GM19463 (cell line): ENCODE results near the gene AQP2.

Experiments
- ATAC-seq: cut with Tn5 transposase; IDR thresholded peaks from one replicate; pipeline ENCODE4 v1.9.1; 2021; ENCODE audit warnings: mild to moderate bottlenecking, moderate library complexity; ENCODE audit not compliant: unreplicated experiment

AQP2 gene

GRCh38 chr12:49939707-49940106 lies 10.8 kb upstream of the AQP2 start:
- no peak for ATAC-seq

- ATAC-seq = no peak
These were observed 8.7 kb upstream of the AQP2 start for GRCh38 chr12:49941556-49942511.

DNA sequence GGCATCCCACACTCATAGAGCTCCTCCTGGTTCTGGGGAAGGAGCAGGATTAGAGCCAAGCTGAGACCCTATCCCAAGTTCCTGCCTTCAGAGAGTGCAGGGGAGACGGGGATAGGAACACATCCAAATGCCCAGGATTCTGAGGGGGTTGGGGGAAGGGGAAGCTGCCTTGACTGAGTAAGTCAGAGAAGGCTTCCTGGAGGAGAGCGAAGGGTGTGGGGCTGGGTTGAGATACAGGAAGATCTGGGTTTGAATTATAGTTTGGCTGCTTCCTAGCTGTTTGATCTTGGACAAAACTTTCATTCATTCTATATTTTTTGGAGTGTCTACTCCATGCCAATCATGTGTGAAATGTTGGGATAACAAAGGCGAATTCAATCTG lies 8.0 kb upstream of the AQP2 start:
- ATAC-seq = no peak

DNA sequence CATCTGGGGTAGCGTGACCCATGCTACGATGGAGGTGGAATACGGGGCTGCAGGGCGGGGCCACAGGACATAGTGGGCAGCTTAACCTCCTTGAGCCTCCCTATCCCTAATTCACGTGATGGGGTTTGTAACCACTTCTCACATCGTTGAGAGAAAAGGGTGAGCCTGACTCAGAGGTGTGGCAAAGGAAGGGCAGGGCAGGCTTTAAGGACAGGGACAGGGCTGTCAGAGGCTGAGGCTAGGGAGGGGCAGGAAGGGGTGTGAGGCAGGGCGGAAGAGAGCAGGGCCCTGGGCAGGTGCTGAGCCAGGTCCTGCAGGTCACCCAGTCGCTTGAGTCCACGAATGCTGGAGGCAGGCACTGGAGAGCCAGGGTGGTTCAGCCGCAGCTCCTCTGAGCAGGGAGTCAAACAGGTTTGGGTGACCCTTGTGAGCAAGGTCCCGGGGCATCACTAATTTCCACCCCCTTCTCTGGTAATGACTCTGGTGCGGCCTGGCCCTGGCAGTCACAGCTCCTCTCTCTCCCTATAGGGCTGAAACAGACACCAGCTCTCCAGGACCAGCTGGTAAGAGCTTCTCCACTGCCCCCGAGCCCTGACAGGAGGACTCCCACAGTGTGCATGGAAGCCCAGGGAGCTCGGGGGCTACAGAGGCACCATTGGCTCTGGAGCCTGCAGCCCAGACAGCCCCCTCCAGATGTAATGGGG lies 7.5 kb upstream of the AQP2 start:
- ATAC-seq = no peak

DNA sequence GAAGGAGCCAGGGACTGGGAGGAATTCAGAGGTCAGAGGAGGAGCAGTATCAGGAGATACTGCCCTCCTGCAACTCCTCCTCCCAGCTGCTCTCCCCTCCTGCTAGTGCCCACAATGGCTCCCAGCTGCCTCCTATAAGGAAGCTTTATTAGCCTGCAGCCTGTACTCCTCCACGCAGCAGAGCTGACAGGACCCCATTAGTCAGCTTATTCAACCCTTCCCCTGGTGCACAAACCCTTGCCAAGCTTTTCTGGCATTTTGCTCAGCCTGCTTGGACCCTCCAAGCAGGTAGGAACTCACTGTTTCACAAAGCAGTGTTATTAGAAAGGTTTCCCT lies 6.9 kb upstream of the AQP2 start:
- no peak for ATAC-seq

GRCh38 chr12:49944046-49944445 lies 6.5 kb upstream of the AQP2 start:
- no peak for ATAC-seq

DNA sequence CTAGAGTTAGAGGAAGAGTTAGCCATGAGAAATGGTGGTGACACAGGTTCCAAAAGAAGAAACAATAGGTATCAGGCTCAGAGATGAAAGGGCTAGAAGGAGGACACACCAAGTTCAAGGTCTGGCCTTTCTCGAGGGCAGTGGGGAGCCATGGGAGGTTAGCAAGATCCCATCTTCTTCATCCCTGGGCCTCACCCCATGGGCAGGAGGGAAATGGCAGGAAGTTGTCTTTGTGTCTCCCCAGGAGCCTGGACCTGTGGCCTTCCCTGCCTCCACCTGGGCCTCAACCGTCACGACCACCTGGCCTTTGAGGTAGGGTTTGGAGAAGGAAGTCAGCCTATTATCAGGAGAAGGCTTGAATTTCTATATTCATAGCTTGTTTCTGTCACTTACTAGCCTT lies 5.8 kb upstream of the AQP2 start:
- ATAC-seq = no peak

DNA sequence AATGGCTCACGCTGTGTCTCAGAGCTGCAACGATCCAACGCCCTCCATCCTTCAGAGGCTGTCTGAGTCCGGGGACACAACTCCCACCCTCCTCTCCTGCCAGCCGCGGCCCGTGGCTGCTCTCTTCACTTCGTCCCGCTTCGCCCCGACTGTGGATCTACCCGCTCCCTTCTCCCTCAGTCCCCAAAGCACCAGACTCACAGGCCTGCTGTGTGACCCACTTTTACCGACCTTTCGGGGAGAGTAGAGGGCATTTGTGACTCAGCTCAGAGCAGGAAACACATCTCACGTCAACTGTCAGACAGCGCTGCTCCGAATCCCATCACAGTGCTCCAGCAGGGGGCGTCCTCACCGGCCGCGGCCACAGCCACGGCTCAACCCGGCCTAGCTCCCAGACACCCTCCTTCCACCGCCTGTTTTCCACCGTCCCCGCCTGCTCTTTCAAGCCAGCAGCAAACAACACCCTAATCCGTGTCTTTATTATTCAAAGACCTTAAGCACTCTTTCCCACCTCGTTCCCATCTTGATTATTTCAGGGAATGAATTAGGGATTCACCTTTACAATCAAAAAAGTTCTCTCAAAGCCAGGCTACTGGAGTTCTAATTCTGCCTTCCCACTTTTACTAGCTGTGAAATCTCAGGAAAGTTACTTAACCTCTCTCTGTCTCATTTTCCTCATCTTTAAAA lies 5.0 kb upstream of the AQP2 start:
- peak; percentile 93 for ATAC-seq

DNA sequence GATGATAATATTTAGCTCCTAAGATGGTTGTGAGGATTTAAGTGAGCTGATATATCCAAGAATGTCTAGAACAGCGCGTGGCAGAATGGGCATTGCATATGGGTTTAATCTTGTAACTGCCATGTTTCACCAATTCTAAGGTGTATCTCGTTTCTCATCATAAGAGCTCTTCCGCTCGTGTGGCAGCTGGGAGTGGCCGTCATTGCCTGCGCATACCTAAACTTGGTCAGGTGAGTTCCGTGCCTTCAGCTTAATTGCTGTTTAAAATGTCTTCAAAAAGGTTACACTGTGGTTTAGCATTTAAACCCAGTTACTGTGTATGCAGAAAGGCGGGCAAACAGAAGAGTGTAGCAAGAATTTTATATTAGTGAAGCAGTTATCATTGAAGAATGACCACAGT lies 4.5 kb upstream of the AQP2 start:
- no peak for ATAC-seq

DNA sequence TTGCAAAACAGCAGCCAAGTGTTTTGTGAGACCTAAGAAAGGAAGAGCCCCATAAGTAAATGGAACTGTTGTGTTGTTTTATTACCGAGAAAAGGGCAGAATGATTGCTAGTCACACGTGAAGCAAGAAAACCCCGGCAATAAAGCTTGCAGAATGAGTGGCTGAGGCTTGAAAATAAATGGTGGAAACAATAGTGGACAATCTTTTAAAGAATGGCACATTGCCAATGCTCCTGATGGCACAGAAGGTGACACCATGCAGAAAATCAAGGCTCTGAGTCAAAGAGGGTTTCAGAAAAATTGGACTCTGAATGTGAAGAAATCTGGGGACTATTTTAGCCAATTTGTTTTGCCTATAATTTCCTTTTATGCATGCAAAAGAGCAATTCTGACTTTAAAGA lies 4.0 kb upstream of the AQP2 start:
- no peak for ATAC-seq

- ATAC-seq = no peak
These were observed 2.8 kb upstream of the AQP2 start for GRCh38 chr12:49947593-49948226.

GRCh38 chr12:49948866-49949845 lies 1.4 kb upstream of the AQP2 start:
- no peak for ATAC-seq

- no peak for ATAC-seq
These were observed 671 bp upstream of the AQP2 start for GRCh38 chr12:49949866-49950265.

GRCh38 chr12:49951411-49952240 lies 1.1 kb downstream of the AQP2 start:
- no peak for ATAC-seq

DNA sequence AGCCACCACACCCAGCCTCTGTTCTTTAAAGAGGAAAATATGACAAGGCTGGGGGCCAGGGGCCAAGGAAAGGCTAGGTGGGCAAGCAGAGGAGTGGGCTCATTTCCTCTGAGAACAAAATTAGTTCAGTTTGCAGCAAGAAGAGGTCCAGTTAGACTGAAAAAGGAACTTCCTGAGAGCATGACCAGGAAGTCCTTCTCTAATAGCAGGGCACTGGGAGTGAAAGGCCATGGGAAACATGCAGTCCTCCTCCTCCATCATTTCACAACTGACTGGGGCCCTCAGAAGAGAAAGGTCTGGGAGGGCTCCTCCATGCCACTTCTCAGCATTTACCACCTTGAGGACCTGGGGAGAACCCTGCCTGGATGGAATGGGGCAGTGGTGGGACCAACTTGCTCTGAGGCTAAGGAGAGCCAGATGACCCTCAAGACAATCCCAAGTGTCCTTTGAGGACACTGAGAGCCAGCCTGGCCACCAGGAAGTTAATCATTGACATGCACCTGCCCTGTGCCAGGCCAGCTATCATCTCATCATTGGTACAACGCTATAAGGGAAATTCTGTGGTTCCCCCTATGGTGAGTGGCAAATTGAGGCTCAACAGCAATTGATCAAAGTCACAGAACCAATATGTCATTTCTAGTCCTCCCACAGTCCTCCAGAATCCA lies 2.0 kb downstream of the AQP2 start:
- no peak for ATAC-seq

- no peak for ATAC-seq
These were observed 2.6 kb downstream of the AQP2 start for GRCh38 chr12:49953151-49953550.

DNA sequence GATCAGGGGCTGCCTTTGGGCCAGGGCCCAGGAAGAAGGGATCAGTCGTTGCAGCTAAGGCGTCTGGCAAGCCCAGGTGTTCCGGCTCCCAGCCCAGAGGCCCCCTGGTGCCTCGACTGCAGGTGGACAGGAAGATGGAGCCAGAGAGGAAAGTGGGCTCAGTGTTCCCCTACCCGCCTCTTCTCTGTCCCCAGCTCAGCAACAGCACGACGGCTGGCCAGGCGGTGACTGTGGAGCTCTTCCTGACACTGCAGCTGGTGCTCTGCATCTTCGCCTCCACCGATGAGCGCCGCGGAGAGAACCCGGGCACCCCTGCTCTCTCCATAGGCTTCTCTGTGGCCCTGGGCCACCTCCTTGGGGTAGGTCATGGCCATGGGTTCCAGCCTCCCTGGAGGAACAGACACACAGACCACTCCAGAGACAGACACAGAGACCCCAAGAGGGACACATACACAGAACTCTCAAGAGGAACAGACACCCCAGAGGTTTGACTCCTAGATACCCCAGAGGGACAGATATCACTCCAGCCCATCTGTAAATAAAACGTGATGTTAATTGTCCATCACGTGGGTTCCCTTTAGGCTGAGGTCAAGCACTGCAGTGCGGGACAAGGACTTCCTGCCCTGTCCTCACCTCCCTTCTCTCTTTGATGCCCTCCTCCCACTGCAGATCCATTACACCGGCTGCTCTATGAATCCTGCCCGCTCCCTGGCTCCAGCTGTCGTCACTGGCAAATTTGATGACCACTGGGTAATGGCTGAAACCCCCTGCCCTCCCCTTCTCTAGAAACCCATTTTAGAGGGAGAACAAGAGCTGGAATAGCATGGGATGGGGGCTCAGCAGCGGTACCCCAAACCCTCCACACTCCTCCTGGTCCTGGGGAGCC lies 3.7 kb downstream of the AQP2 start:
- no peak for ATAC-seq
